GM12878 (cell line): Measurements from ENCODE around the gene LHX6. TPM values are rescaled to one million over a fixed set of nuclear protein-coding genes. Genes with fewer than 3 reads are reported as not detected.

Experiments
- ATAC-seq: fragments of 200-7000 bp; cut with Tn5 transposase; 3 replicates; pipeline ENCODE4 v1.9.1; 2020; ENCODE audit warnings: mild to moderate bottlenecking, moderate library complexity
- BruUV-seq: library from RNA; stranded (reverse); fragments of 400-500 nt; replicated peaks from 2 replicates; lab custom pipeline; 2021; lab: Mats Ljungman, UMichigan
- CTCF ChIA-PET: fragments of 300-600 bp; sonication (Branson Sonifier 250); formaldehyde crosslinking; extraction: SDS; loops from one replicate; lab custom pipeline; 2021; ENCODE audit warnings: inconsistent platforms; lab: Yijun Ruan, JAX
- POLR2A ChIA-PET: fragments of 350-600 bp; formaldehyde crosslinking; extraction: SDS; loops from one replicate; lab custom pipeline; 2021; ENCODE audit warnings: inconsistent platforms; lab: Charles Lee
- RAD21 ChIA-PET: fragments of 300-600 bp; sonication (Branson Sonifier 250); formaldehyde crosslinking; loops from one replicate; lab custom pipeline; 2023; ENCODE audit warnings: antibody characterized with exemption; ENCODE audit not compliant: unreplicated experiment; lab: Charles Lee
- SMC1A ChIA-PET: fragments of 300-600 bp; sonication (Branson Sonifier 250); formaldehyde crosslinking; loops from one replicate; lab custom pipeline; 2023; ENCODE audit not compliant: unreplicated experiment, uncharacterized antibody; lab: Charles Lee
- DNase-seq: peaks from one replicate; pipeline ENCODE4 v3.0.0-alpha.2; 2011; ENCODE audit warnings: low read depth, low spot score
- FAIRE-seq: peaks from 3 replicates; lab custom pipeline; 2011; peaks lifted over from hg19 to GRCh38; lab: Jason Lieb, UNC
- H2AFZ ChIP-seq: 2 replicates; pipeline ENCODE4 v1.6.0; 2011; ENCODE audit warnings: low read depth, low read length, control low read depth; ENCODE audit not compliant: control insufficient read depth
- H3K27ac ChIP-seq: 2 replicates; pipeline ENCODE4 v1.5.1; 2011; ENCODE audit warnings: control low read depth; ENCODE audit not compliant: control insufficient read depth, insufficient read depth
- H3K27me3 ChIP-seq, 2 experiments: replicated peaks in 1 of 2; 2 replicates each; pipeline versions ENCODE4 v1.6.0 to v1.6.1; 2011; ENCODE audit warnings: low read length in 1 of 2; ENCODE audit not compliant: control insufficient read depth in 2 of 2, insufficient read depth in 2 of 2
- H3K36me3 ChIP-seq, 2 experiments: 2 replicates each; pipeline ENCODE4 v1.5.1; 2011; ENCODE audit warnings: low read length in 1 of 2; ENCODE audit not compliant: control insufficient read depth in 2 of 2, insufficient read depth in 2 of 2
- H3K4me1 ChIP-seq: 2 replicates; pipeline ENCODE4 v1.6.1; 2011; ENCODE audit warnings: mild to moderate bottlenecking, low read length, moderate library complexity, mixed read lengths; ENCODE audit not compliant: control insufficient read depth, insufficient read depth
- H3K4me2 ChIP-seq: 2 replicates; pipeline ENCODE4 v1.6.0; 2011; ENCODE audit warnings: control low read depth; ENCODE audit not compliant: control insufficient read depth, insufficient read depth
- H3K4me3 ChIP-seq: fragments of 200-600 bp; sonication (generic); 2 replicates; pipeline ENCODE4 v1.5.1; 2016
- H3K79me2 ChIP-seq: 2 replicates; pipeline ENCODE4 v1.6.0; 2011; ENCODE audit warnings: low read length; ENCODE audit not compliant: control insufficient read depth, insufficient read depth
- H3K9ac ChIP-seq: 2 replicates; pipeline ENCODE4 v1.8.0; 2011; ENCODE audit warnings: low read length, control low read depth, mixed read lengths; ENCODE audit not compliant: control insufficient read depth, insufficient read depth
- H3K9me3 ChIP-seq: replicated peaks from 3 replicates; pipeline ENCODE4 v1.5.1; 2011; ENCODE audit warnings: mild to moderate bottlenecking, low read length; ENCODE audit not compliant: control insufficient read depth, insufficient read depth
- H4K20me1 ChIP-seq: 2 replicates; pipeline ENCODE4 v1.6.0; 2011; ENCODE audit not compliant: control insufficient read depth, insufficient read depth
- EZH2 ChIP-seq: IDR thresholded peaks from 2 replicates; pipeline ENCODE4 v1.6.1; 2012; ENCODE audit warnings: low read depth, mild to moderate bottlenecking, control low read depth, inconsistent platforms, low read length, borderline replicate concordance; ENCODE audit not compliant: control insufficient read depth
- SKIL ChIP-seq: fragments of 450-650 bp; IDR thresholded peaks from 2 replicates; pipeline ENCODE4 v1.6.1; 2017; ENCODE audit warnings: mild to moderate bottlenecking, low read depth, inconsistent platforms; ENCODE audit not compliant: poor library complexity, severe bottlenecking
- TCF7 ChIP-seq: IDR thresholded peaks from 2 replicates; pipeline ENCODE4 v1.6.1; 2014; ENCODE audit warnings: antibody characterized with exemption, borderline replicate concordance
- WGBS: methylation state at CpG from one replicate; pipeline ENCODE4 v1.1.6; 2016; ENCODE audit warnings: low lambda C conversion rate; ENCODE audit not compliant: insufficient replicate concordance, insufficient coverage; ENCODE audit errors: missing lambda C conversion rate; 5-methylcytosine and 5-hydroxymethylcytosine counted together
- in situ Hi-C: fragments of 300-500 bp; cut with MboI; formaldehyde crosslinking; loops from 9 replicates; pipeline ENCODE4 v1.14.3; 2018; ENCODE audit warnings: mixed read lengths
- intact Hi-C: fragments of 100-400 bp; cut with micrococcal nuclease; formaldehyde crosslinking; loops from one replicate; pipeline ENCODE4 v1.14.2; 2022; ENCODE audit not compliant: unreplicated experiment
- polyA plus RNA-seq, 11 experiments: library from polyadenylated mRNA; depleted of rRNA in 4 of 11; unstranded in 6 of 11; stranded (reverse) in 5 of 11; fragments of >200 nt; fragmentation: Nextera tagmentation in 4 of 11; fragmentation: Illumina TruSeq in 1 of 11; extraction: Ambion mirVana in 4 of 11; extraction: Trizol in 1 of 11; gene quantifications; 1 replicate in 1 of 11; 2 replicates in 10 of 11; pipeline versions ENCODE4 v1.2.1 to v1.2.3, GENCODE V29; 2011 to 2016; ENCODE audit warnings: inconsistent platforms in 2 of 11, missing spikeins in 2 of 11, low read depth in 1 of 11
- total RNA-seq, 4 experiments: library from RNA; depleted of rRNA in 3 of 4; stranded (reverse); fragments of >200 nt in 3 of 4; fragmentation: Illumina TruSeq in 1 of 4; extraction: Trizol in 1 of 4; gene quantifications; 2 replicates each; pipeline versions ENCODE4 v1.2.1 to v1.2.3, GENCODE V29; 2013 to 2021

The LHX6 gene
- total and polyA plus RNA-seq, 10 of the 15 experiments (the other 5 are each of a cell fraction or from before 2014, with no cell fraction given) = not detected

GRCh38 chr9:122218935-122219855, 9.6 kb downstream of the LHX6 start:
- Histone ChIP-seq H2AFZ (no peak overlapping the region), H3K27ac (no peak overlapping the region), H3K27me3 (peaks cover 18 to 28% of the 10 kb centered on the region in 2 experiments), H3K4me2 (peak overlapping the region; percentile 58; the same call in 1 of the 2 replicates), H3K9ac (no peak overlapping the region), H3K36me3 (no peaks in the 10 kb centered on the region), H3K4me1 (no peaks in the 10 kb centered on the region)
- in situ Hi-C loops = no loop called here
- ChIA-PET SMC1A (no interaction called here), CTCF (no interaction called here)
- no peak; the same call in 2 of the 3 replicates for ATAC-seq
- DNase-seq = no peak
- no TSS peak for BruUV-seq
- no peak for FAIRE-seq
- TF ChIP-seq TCF7 = no peak
- TF ChIP-seq EZH2 = 0 out of 2 replicates have a peak, but pooled peaks have one; percentile 82
- TF ChIP-seq, all 136 proteins: peak for 1
- RAD21 ChIA-PET = no interaction called here
- 0 out of 2 replicates have a peak, but pooled peaks cover 3% of the 10 kb centered on the region for H4K20me1 ChIP-seq
- no peak overlapping the region for H3K4me3 ChIP-seq
- 5% methylated on average over 59 of the region's 59 CpGs for WGBS
- intact Hi-C loops = no loop called here
- no peaks in the 10 kb centered on the region for H3K79me2 ChIP-seq
- H3K9me3 ChIP-seq = no peaks in the 10 kb centered on the region; the same call in 2 of the 3 replicates
- POLR2A ChIA-PET = no interaction called here

- no peaks in the 10 kb centered on the region for H3K36me3 ChIP-seq
- SMC1A ChIA-PET = no interaction called here
- 41% methylated on average over 11 of the region's 11 CpGs for WGBS
- FAIRE-seq = no peak
- POLR2A ChIA-PET = no interaction called here
- CTCF ChIA-PET = no interaction called here
- H3K4me3 ChIP-seq = no peak overlapping the region
- H3K27ac ChIP-seq = no peak overlapping the region
- RAD21 ChIA-PET = no interaction called here
- no TSS peak for BruUV-seq
- no peak for TF ChIP-seq SKIL
- TF ChIP-seq, all 136 proteins: peak for 0
- H4K20me1 ChIP-seq = 0 out of 2 replicates have a peak, but pooled peaks cover 3% of the 10 kb centered on the region
- intact Hi-C loops (no loop called here), in situ Hi-C loops (no loop called here)
- H3K4me1 ChIP-seq = no peaks in the 10 kb centered on the region
- no peak overlapping the region for H3K9ac ChIP-seq
- H2AFZ ChIP-seq = no peak overlapping the region
- ATAC-seq = no peak
- no peak overlapping the region for H3K4me2 ChIP-seq
- H3K9me3 ChIP-seq = no peaks in the 10 kb centered on the region; the same call in 2 of the 3 replicates
- peaks cover 18 to 29% of the 10 kb centered on the region in 2 experiments for H3K27me3 ChIP-seq
- DNase-seq = no peak
- no peaks in the 10 kb centered on the region for H3K79me2 ChIP-seq
Observed at GRCh38 chr9:122218071-122218934, 10.5 kb downstream of the LHX6 start.
